ENCODE data around the gene ISOC1. TPM values are rescaled to one million over a fixed set of nuclear protein-coding genes. Genes with fewer than 3 reads are reported as not detected.

Gene ISOC1
- total and polyA plus RNA-seq, 2 experiments from 2014 or later, result 33.7 to 34.2 TPM

DNA sequence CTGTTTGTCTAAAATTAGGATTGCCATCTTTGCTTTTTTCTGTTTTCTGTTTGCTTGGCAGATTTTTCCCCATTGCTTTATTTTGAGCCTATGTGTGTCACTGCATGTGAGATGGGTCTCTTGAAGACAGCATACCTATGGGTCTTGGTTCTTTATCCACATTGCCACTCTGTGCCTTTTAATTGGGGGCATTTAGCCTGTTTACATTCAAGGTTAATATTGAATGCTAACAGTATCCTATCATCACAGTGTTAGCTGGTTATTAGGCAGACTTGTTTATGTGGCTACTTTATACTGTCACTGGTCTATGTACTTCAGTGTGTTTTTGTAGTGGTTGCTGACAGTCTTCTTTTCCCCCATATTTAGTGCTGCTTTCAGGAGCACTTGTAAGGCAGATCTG lies 67.3 kb downstream of the ISOC1 start (continued):
- TF ChIP-seq, protein P1, sequence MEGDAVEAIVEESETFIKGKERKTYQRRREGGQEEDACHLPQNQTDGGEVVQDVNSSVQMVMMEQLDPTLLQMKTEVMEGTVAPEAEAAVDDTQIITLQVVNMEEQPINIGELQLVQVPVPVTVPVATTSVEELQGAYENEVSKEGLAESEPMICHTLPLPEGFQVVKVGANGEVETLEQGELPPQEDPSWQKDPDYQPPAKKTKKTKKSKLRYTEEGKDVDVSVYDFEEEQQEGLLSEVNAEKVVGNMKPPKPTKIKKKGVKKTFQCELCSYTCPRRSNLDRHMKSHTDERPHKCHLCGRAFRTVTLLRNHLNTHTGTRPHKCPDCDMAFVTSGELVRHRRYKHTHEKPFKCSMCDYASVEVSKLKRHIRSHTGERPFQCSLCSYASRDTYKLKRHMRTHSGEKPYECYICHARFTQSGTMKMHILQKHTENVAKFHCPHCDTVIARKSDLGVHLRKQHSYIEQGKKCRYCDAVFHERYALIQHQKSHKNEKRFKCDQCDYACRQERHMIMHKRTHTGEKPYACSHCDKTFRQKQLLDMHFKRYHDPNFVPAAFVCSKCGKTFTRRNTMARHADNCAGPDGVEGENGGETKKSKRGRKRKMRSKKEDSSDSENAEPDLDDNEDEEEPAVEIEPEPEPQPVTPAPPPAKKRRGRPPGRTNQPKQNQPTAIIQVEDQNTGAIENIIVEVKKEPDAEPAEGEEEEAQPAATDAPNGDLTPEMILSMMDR (conservative IDR thresholded peaks at IDR 0.05; ENCODE audit: low read depth in 2 of 2), result no peak
- TF ChIP-seq JUNB (IDR thresholded peaks at IDR 0.05; ENCODE audit: unreplicated experiment) (no peak), ZNF114 (CRISPR knock-in tag; IDR thresholded peaks at IDR 0.05) (no peak)

Small RNAs within 50 kb of the gene (microRNA-seq; reads per million reads assigned to microRNA genes)
- not detected for gene MIR4633

Small RNAs within 50 kb of the gene (small RNA-seq; reads per million reads assigned to genes)
- gene MIR4633 (ENCODE audit: low replicate concordance), result not detected

Other genes with a start within 250 kb of the ISOC1 start
- gene SLC27A6, start 129.3 kb upstream of the ISOC1 start, total RNA-seq (2014; rRNA removed; shearing (Covaris generic)), result 3.4 and 4.8 TPM in 2 replicates
- gene SLC27A6, start 129.3 kb upstream of the ISOC1 start, polyA plus RNA-seq (2016; fragmentation: Nextera tagmentation; extraction: Ambion mirVana), result 2.0 and 2.2 TPM in 2 replicates

Data from GM23338 (cell line).